BJ (cell line): ENCODE measurements around the gene GATM. TPM values are rescaled to one million over a fixed set of nuclear protein-coding genes. Genes with fewer than 3 reads are reported as not detected.

Experiments
- CTCF ChIA-PET: fragments of 350-600 bp; formaldehyde crosslinking; extraction: SDS; loops from one replicate; lab custom pipeline; 2021; ENCODE audit warnings: antibody characterized with exemption, inconsistent platforms; lab: Yijun Ruan, JAX
- POLR2A ChIA-PET: fragments of 300-600 bp; sonication (Branson Sonifier 250); formaldehyde crosslinking; extraction: SDS; loops from one replicate; lab custom pipeline; 2021; ENCODE audit warnings: antibody characterized with exemption; lab: Charles Lee
- DNase-seq: peaks from one replicate; pipeline ENCODE4 v3.0.0-alpha.2; 2011; ENCODE audit warnings: low read depth
- H3K27me3 ChIP-seq: 2 replicates; pipeline ENCODE4 v1.6.0; 2011; ENCODE audit warnings: low read length; ENCODE audit not compliant: control insufficient read depth, insufficient read depth
- H3K36me3 ChIP-seq: 2 replicates; pipeline ENCODE4 v1.5.1; 2011; ENCODE audit warnings: low read length; ENCODE audit not compliant: control insufficient read depth, insufficient read depth
- H3K4me3 ChIP-seq: 2 replicates; pipeline ENCODE4 v1.5.1; 2011; ENCODE audit warnings: low read depth, mild to moderate bottlenecking, control low read depth, low read length
- CTCF ChIP-seq: IDR thresholded peaks from 2 replicates; pipeline ENCODE4 v1.5.1; 2011; ENCODE audit warnings: low read depth, mild to moderate bottlenecking, control low read depth, inconsistent platforms, low read length, moderate library complexity; ENCODE audit not compliant: insufficient read depth
- polyA plus RNA-seq: library from polyadenylated mRNA; depleted of rRNA; stranded (reverse); fragments of >200 nt; gene quantifications from 2 replicates; pipeline ENCODE4 v1.2.3, GENCODE V29; 2011

The GATM gene
- polyA plus RNA-seq, 1 experiment: 0.10 TPM

GRCh38 chr15:45391746-45392583, 13.6 kb upstream of the GATM start:
- no peaks in the 10 kb centered on the region for H3K36me3 ChIP-seq
- peaks cover 5% of the 10 kb centered on the region for H3K27me3 ChIP-seq
- CTCF ChIA-PET: interaction anchor here (1.3 kb wide), 1 partner anchor 10 kb away, joined by 3 read pairs; no protein-coding TSS in a partner anchor
- DNase-seq: no peak
- TF ChIP-seq CTCF: no peak
- POLR2A ChIA-PET: no interaction called here
- H3K4me3 ChIP-seq: no peak overlapping the region

- POLR2A ChIA-PET: no interaction called here
- Histone ChIP-seq H3K27me3 (peaks cover 6% of the 10 kb centered on the region), H3K36me3 (no peaks in the 10 kb centered on the region), H3K4me3 (no peak overlapping the region)
- CTCF ChIA-PET: interaction anchor here (0.6 to 1.4 kb wide), 4 partner anchors 10 to 68 kb away, joined by 3 to 4 read pairs (median 3); no protein-coding TSS in a partner anchor
- DNase-seq: no peak
- no peak for TF ChIP-seq CTCF
Measured at GRCh38 chr15:45389351-45389750, 11.0 kb upstream of the GATM start.

- no peaks in the 10 kb centered on the region for H3K36me3 ChIP-seq
- no peak overlapping the region for H3K4me3 ChIP-seq
- CTCF ChIA-PET: interaction anchor here (1.1 kb wide), 1 partner anchor 189 kb away, joined by 3 read pairs; no protein-coding TSS in a partner anchor
- H3K27me3 ChIP-seq: peaks cover 5% of the 10 kb centered on the region
- POLR2A ChIA-PET: no interaction called here
- DNase-seq: no peak
- TF ChIP-seq CTCF: no peak
Measured at GRCh38 chr15:45387380-45388007, 9.2 kb upstream of the GATM start.

- ChIA-PET POLR2A (no interaction called here), CTCF (interaction anchor here (1.1 kb wide), 1 partner anchor 189 kb away, joined by 3 read pairs; no protein-coding TSS in a partner anchor)
- TF ChIP-seq CTCF: no peak
- DNase-seq: no peak
- Histone ChIP-seq H3K27me3 (peaks cover 5% of the 10 kb centered on the region), H3K36me3 (no peaks in the 10 kb centered on the region), H3K4me3 (no peak overlapping the region)
Measured at GRCh38 chr15:45386974-45387373, 8.6 kb upstream of the GATM start.

- no peaks in the 10 kb centered on the region for H3K36me3 ChIP-seq
- peaks cover 5% of the 10 kb centered on the region for H3K27me3 ChIP-seq
- TF ChIP-seq CTCF: no peak
- no peak overlapping the region for H3K4me3 ChIP-seq
- ChIA-PET CTCF (interaction anchor here (0.8 to 1.1 kb wide), 2 partner anchors 9 to 188 kb away, joined by 3 read pairs; no protein-coding TSS in a partner anchor), POLR2A (no interaction called here)
- no peak for DNase-seq
Measured at GRCh38 chr15:45386420-45386819, 8.1 kb upstream of the GATM start.
